Coronary artery (tissue), 2 donors: Measurements from ENCODE around the gene FAIM2.

Experiments used
- DNase-seq: peaks from one replicate; pipeline ENCODE4 v3.0.0-alpha.2; 2017; ENCODE audit warnings: low spot score
- H3K27ac ChIP-seq, 2 donors: fragments of 200-600 bp; sonication (generic); one replicate each; pipeline ENCODE4 v1.5.1; 2016 to 2019
- H3K4me3 ChIP-seq: fragments of 200-600 bp; sonication (generic); 2 replicates; pipeline ENCODE4 v1.5.1; 2016; ENCODE audit warnings: mild to moderate bottlenecking, moderate library complexity
- TF ChIP-seq, protein P1 (sequence below): fragments of 200-600 bp; sonication (generic); IDR thresholded peaks from one replicate; pipeline ENCODE4 v1.5.1; 2019; ENCODE audit warnings: antibody characterized with exemption

Gene FAIM2

DNA sequence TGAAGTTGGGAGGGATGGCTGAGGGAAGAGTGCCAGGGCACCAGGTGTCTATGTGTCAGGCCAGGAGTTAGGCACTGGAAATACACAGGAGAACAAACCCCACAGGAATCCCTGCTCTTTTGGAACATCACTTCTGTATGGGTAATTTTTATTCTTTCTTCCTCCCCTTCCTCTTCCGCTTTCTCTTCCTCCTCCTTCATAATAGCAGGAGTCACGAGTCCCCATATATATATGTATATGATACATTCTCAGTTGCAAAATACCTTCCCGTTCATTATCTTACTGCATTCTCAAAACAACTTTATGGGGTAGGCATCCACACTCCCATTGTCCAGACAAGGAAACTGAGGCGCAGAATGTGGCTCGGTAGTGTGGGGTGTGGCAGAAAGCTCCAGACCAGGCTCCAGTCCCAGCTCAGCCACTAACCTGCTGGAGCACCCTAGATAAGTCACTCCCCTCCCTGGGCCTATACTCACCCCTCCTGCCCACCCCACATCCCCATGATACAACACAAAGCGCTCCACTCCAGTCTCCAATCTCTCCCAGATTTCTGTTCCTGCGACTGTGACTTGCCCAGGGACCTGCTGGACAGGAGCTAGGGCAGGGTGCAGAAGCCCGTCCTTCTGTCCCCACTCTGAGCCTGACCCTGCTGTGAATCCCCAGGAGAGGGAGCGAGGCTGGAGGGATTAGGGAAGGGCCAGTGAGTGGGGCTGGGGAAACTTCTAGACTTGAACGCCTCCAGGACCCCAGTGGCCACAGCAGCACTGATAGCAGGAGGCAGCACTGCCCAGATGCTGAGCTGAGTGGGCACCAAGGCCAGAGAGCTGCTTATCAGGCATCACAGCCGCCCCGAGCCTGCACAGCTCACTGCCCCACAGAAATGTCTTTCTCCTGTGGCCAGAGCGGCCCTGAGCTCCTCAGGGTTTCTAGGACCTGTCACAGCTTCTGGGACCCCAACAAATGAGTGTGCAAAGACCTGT lies 45.5 kb upstream of the FAIM2 start:
- H3K27ac ChIP-seq: no peak overlapping the region
- TF ChIP-seq, protein P1, sequence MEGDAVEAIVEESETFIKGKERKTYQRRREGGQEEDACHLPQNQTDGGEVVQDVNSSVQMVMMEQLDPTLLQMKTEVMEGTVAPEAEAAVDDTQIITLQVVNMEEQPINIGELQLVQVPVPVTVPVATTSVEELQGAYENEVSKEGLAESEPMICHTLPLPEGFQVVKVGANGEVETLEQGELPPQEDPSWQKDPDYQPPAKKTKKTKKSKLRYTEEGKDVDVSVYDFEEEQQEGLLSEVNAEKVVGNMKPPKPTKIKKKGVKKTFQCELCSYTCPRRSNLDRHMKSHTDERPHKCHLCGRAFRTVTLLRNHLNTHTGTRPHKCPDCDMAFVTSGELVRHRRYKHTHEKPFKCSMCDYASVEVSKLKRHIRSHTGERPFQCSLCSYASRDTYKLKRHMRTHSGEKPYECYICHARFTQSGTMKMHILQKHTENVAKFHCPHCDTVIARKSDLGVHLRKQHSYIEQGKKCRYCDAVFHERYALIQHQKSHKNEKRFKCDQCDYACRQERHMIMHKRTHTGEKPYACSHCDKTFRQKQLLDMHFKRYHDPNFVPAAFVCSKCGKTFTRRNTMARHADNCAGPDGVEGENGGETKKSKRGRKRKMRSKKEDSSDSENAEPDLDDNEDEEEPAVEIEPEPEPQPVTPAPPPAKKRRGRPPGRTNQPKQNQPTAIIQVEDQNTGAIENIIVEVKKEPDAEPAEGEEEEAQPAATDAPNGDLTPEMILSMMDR: no peak
- no peak for DNase-seq
- no peak overlapping the region for H3K4me3 ChIP-seq

DNA sequence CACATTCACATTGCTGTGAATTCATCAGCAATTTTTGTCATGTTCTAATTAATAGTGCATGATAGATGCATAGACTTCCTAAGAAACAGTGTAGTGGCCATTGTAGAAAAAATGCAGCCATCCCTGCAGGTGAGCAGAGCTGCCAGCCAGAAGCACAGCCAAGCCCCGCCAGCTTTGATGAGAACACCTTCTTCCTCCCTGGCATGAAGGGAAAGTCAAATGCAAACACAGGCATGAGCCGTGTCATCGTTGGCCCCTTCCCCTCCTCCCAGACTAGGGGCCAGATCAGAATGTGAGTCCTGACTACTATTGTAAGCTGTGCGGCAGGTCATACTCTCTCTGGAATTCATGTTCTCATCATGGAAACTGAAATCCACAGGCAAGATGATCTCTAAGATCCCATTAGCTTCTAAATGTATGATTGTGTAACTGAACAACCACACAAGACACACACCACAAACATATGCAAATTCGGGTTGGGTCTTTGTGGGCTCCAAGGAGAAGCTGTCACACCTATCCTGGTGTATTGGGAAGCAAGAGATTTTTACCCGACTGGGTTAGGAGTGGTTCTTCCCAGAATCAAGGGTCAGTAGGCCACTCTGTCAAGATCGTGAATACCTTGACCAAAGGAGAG lies 44.0 kb upstream of the FAIM2 start:
- no peak for DNase-seq
- Histone ChIP-seq H3K4me3 (no peak overlapping the region), H3K27ac (no peak overlapping the region)
- TF ChIP-seq, protein P1: no peak

DNA sequence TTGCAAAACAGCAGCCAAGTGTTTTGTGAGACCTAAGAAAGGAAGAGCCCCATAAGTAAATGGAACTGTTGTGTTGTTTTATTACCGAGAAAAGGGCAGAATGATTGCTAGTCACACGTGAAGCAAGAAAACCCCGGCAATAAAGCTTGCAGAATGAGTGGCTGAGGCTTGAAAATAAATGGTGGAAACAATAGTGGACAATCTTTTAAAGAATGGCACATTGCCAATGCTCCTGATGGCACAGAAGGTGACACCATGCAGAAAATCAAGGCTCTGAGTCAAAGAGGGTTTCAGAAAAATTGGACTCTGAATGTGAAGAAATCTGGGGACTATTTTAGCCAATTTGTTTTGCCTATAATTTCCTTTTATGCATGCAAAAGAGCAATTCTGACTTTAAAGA lies 42.8 kb upstream of the FAIM2 start:
- H3K4me3 ChIP-seq: no peak overlapping the region
- TF ChIP-seq, protein P1: no peak
- H3K27ac ChIP-seq: no peak overlapping the region
- no peak for DNase-seq

DNA sequence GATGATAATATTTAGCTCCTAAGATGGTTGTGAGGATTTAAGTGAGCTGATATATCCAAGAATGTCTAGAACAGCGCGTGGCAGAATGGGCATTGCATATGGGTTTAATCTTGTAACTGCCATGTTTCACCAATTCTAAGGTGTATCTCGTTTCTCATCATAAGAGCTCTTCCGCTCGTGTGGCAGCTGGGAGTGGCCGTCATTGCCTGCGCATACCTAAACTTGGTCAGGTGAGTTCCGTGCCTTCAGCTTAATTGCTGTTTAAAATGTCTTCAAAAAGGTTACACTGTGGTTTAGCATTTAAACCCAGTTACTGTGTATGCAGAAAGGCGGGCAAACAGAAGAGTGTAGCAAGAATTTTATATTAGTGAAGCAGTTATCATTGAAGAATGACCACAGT lies 42.4 kb upstream of the FAIM2 start:
- Histone ChIP-seq H3K27ac (peak overlapping the region in 1 of 2 donors; percentile 69), H3K4me3 (no peak overlapping the region)
- TF ChIP-seq, protein P1: no peak
- DNase-seq: no peak

DNA sequence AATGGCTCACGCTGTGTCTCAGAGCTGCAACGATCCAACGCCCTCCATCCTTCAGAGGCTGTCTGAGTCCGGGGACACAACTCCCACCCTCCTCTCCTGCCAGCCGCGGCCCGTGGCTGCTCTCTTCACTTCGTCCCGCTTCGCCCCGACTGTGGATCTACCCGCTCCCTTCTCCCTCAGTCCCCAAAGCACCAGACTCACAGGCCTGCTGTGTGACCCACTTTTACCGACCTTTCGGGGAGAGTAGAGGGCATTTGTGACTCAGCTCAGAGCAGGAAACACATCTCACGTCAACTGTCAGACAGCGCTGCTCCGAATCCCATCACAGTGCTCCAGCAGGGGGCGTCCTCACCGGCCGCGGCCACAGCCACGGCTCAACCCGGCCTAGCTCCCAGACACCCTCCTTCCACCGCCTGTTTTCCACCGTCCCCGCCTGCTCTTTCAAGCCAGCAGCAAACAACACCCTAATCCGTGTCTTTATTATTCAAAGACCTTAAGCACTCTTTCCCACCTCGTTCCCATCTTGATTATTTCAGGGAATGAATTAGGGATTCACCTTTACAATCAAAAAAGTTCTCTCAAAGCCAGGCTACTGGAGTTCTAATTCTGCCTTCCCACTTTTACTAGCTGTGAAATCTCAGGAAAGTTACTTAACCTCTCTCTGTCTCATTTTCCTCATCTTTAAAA lies 41.8 kb upstream of the FAIM2 start:
- peak overlapping the region; percentile 63 for H3K4me3 ChIP-seq
- DNase-seq: peak; percentile 91
- TF ChIP-seq, protein P1: peak; percentile 88
- peak overlapping the region in 1 of 2 donors; percentile 69 for H3K27ac ChIP-seq

DNA sequence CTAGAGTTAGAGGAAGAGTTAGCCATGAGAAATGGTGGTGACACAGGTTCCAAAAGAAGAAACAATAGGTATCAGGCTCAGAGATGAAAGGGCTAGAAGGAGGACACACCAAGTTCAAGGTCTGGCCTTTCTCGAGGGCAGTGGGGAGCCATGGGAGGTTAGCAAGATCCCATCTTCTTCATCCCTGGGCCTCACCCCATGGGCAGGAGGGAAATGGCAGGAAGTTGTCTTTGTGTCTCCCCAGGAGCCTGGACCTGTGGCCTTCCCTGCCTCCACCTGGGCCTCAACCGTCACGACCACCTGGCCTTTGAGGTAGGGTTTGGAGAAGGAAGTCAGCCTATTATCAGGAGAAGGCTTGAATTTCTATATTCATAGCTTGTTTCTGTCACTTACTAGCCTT lies 41.0 kb upstream of the FAIM2 start:
- DNase-seq: no peak
- TF ChIP-seq, protein P1: no peak
- H3K27ac ChIP-seq: no peak overlapping the region
- no peak overlapping the region for H3K4me3 ChIP-seq
